ENCODE measurements around the gene POLD4.
"Not testable (repeated sequence)": the region's sequence is repeated elsewhere in the genome, so short reads cannot be mapped to it uniquely, and the experiment has no call there.

Gene POLD4

GRCh38 chr11:67318876-67319275 is 34.5 kb downstream of the POLD4 start:
- in situ Hi-C loops (cut with MboI; ENCODE audit: low sequenced_read_pairs) = not testable (repeated sequence)

- in situ Hi-C loops (cut with MboI; ENCODE audit: low sequenced_read_pairs) = no loop called here
Observed at GRCh38 chr11:67317888-67318555, 35.3 kb downstream of the POLD4 start.

- in situ Hi-C loops (cut with MboI; ENCODE audit: low sequenced_read_pairs) = no loop called here
Observed at GRCh38 chr11:67317205-67317887, 36.0 kb downstream of the POLD4 start.

- in situ Hi-C loops (cut with MboI; ENCODE audit: low sequenced_read_pairs) = no loop called here
Observed at GRCh38 chr11:67316882-67317204, 36.5 kb downstream of the POLD4 start.

GRCh38 chr11:67315325-67315909 is 37.9 kb downstream of the POLD4 start:
- in situ Hi-C loops (cut with MboI; ENCODE audit: low sequenced_read_pairs) = no loop called here

- in situ Hi-C loops (cut with MboI; ENCODE audit: low sequenced_read_pairs) = no loop called here
Observed at GRCh38 chr11:67314218-67314617, 39.1 kb downstream of the POLD4 start.

- in situ Hi-C loops (cut with MboI; ENCODE audit: low sequenced_read_pairs) = no loop called here
Observed at GRCh38 chr11:67313125-67313890, 40.0 kb downstream of the POLD4 start.

- in situ Hi-C loops (cut with MboI; ENCODE audit: low sequenced_read_pairs) = no loop called here
Observed at GRCh38 chr11:67312187-67313021, 40.9 kb downstream of the POLD4 start.

GRCh38 chr11:67311556-67312082 is 41.7 kb downstream of the POLD4 start:
- in situ Hi-C loops (cut with MboI; ENCODE audit: low sequenced_read_pairs) = no loop called here

- in situ Hi-C loops (cut with MboI; ENCODE audit: low sequenced_read_pairs) = no loop called here
Observed at GRCh38 chr11:67311051-67311555, 42.2 kb downstream of the POLD4 start.

- in situ Hi-C loops (cut with MboI; ENCODE audit: low sequenced_read_pairs) = no loop called here
Observed at GRCh38 chr11:67310246-67311050, 42.9 kb downstream of the POLD4 start.

- in situ Hi-C loops (cut with MboI; ENCODE audit: low sequenced_read_pairs) = no loop called here
Observed at GRCh38 chr11:67309661-67310061, 43.7 kb downstream of the POLD4 start.

GRCh38 chr11:67309166-67309565 is 44.2 kb downstream of the POLD4 start:
- in situ Hi-C loops (cut with MboI; ENCODE audit: low sequenced_read_pairs) = no loop called here

GRCh38 chr11:67308031-67308866 is 45.1 kb downstream of the POLD4 start:
- in situ Hi-C loops (cut with MboI; ENCODE audit: low sequenced_read_pairs) = no loop called here

- in situ Hi-C loops (cut with MboI; ENCODE audit: low sequenced_read_pairs) = no loop called here
Observed at GRCh38 chr11:67307545-67308001, 45.8 kb downstream of the POLD4 start.

GRCh38 chr11:67306769-67307544 is 46.4 kb downstream of the POLD4 start:
- in situ Hi-C loops (cut with MboI; ENCODE audit: low sequenced_read_pairs) = no loop called here

- in situ Hi-C loops (cut with MboI; ENCODE audit: low sequenced_read_pairs) = no loop called here
Observed at GRCh38 chr11:67304511-67305113, 48.7 kb downstream of the POLD4 start.
